Glomerular endothelial cell (primary cell): ENCODE data around the gene MLH1. TPM values are rescaled to one million over a fixed set of nuclear protein-coding genes. Genes with fewer than 3 reads are reported as not detected.
"Not testable (repeated sequence)": the region's sequence is repeated elsewhere in the genome, so short reads cannot be mapped to it uniquely, and the experiment has no call there.

ENCODE experiments used
- DNase-seq: peaks from one replicate; pipeline ENCODE4 v3.0.0-alpha.2; 2011; ENCODE audit warnings: low read depth, low spot score; ENCODE audit errors: extremely low read depth
- total RNA-seq: library from RNA; depleted of rRNA; stranded (reverse); fragments of >200 nt; gene quantifications from 2 replicates; pipeline ENCODE4 v1.2.3, GENCODE V29; 2015

Gene MLH1
- total RNA-seq, 1 donor from 2014 or later, result 27.8 TPM

DNA sequence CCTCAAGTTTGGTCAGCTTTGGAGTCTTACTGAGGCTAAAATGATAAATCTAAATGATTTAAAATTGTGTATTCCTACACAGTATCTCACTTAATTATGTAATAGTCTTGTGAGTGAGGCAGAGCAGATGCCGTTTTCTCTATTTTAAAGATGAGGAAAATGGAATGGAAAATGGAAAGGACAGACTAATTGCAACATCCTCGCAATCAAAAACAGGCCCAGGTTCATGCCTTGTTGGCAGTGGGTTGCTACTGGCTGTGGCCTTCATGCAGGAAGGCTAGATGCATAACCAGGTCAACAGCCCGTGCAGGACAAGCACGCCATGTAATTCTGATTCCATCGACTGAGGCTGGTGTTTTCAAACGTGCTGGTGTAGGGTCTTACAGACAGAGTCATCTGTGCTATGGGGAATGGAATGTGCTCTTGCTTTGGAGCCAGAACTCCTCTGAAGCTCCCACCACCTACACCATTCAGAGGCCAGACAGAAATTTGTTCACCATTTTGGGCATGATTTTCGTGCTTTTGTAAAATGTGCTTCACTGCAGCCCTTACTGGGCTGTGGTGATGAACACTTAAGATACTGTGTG is 37.9 kb downstream of the MLH1 start:
- no peak for DNase-seq

DNA sequence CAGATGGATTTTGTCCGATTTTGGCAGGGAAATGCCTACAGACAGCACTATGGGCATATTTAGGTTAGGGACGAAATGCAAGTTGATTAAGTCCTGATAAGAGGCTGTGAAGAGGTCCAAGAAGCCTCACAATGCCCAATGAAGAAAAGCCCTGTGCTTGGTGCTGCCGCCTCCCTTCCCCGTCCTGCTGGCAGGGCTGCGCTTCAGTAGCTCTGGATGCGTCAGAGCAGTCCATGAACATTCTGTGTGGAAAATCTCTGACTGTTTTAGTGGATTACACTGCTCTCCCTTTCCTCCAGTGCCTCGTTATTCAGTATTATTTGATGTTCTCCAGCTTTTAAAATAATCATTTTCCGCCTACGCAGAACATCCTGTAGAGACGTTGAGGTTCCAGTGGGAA is 39.6 kb downstream of the MLH1 start:
- no peak for DNase-seq

DNA sequence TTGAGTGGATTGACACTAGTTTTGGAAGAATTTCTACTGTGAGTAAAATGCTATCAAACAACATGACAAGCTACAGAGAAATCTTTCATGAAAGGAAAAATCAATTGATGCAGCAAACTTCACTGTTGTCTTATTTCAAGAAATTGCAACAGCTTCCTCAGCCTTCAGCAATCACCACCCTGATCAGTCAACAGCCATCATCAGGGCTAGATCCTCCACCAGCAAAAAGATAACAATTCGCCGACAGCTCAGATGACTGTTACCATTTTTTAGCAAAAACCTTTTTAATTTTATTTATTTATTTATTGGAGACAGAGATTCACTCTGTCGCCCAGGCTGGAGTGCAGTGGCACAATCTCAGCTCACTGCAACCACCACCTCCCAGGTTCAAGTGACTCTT is 44.0 kb downstream of the MLH1 start:
- no peak for DNase-seq

DNA sequence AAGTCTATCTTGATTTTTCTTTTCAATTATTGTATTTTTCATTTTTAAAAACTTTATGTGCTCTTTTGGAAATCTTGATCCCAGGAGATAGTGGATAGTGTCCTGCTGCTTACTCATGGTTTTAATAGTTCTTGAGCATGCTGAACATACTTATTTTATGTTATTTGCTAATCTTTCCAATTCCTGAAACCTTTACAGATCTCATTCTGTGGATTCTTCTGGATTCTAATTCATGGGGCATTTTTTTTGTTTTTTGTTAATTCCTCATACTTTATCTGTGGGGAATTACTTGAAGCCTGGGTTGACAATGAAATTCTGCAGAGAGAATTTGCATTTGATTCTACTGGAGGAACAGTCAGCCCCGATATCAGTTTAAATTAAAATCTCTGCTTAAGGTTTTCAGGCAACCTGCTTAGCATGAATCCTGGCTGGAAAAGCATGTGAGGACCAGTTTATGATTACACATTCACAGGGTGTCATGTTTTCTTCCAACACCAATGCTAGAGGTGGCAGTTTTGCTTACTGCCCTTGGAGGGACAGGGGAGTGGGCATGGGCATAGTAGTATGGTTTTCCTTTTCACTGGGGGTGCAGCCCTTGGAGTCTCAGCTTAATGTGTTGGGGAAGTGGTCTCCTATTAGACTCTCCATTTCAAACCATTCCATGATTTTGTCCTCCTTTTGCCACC is 46.0 kb downstream of the MLH1 start:
- no peak for DNase-seq

DNA sequence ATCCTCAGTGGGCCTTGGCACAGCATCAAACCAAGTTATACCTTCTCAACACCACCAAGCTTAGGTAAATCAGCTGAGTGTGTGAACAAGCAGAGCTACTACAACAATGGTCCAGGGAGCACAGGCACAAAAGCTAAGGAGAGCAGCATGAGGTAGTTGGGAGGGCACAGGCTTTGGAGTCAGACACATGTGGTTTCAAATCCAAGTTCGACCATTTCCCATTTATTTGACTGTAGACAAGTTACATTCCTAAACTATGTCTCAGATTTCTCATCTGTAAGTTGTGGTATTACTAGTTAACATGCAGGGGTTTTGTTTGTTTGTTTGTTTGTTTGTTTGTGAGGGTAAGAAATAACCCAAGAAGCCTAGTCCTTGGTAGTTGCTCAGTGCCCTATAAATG is 46.9 kb downstream of the MLH1 start:
- DNase-seq, result no peak

DNA sequence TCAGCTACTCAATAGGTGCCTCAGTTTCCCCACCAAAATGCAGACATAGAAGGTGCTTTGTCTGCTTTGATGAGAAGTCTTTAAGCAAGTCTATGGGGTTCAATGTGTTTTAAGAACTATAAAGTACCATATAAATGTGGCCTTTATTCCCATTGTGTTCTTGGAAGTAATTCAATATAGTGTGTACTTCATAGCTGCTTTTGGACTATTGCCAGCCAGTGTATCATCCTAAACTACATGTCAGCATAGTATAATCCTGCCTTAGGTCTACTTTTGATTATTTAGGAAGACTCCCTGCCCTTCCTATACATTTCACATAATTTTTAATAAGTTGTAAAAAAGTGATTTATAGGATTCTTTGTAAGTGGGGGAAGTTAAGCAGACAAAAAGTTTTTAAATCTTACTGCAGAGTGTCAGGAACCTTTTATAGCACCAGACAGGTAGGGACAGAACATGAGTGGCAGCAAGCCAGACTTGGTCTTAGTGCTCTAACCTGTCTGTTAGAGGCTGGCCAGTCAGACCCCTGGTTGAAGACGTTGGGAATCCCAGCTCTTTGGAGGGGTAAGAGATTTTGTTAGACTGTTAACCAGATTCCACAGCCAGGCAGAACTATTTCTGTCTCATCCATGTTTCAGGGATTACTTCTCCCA is 48.4 kb downstream of the MLH1 start:
- DNase-seq, result no peak

DNA sequence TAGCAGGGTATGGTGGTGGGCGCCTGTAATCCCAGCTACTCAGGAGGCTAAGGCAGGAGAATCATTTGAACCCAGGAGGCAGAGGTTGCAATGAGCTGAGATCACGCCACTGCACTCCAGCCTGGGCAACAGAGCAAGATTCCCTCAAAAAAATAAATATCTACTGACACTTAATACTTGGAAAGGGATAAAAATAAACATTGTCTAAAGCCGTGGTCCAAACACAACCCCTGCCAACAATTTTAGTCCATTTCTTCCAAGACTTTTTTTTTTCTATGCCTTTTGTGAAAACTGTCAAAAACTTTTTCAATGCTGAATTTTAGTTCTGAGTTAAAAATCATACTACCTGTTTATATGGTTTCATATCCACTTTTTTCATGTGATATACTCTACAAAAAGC is 49.4 kb downstream of the MLH1 start:
- DNase-seq, result not testable (repeated sequence)

DNA sequence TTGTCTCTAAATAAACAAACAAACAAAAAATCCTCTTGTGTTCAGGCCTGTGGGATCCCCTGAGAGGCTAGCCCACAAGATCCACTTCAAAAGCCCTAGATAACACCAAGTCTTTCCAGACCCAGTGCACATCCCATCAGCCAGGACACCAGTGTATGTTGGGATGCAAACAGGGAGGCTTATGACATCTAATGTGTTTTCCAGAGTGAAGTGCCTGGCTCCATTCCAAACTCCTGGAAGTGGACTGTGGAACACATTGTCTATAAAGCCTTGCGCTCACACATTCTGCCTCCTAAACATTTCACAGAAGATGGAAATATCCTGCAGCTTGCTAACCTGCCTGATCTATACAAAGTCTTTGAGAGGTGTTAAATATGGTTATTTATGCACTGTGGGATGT is 57.0 kb downstream of the MLH1 start:
- DNase-seq, result no peak

DNA sequence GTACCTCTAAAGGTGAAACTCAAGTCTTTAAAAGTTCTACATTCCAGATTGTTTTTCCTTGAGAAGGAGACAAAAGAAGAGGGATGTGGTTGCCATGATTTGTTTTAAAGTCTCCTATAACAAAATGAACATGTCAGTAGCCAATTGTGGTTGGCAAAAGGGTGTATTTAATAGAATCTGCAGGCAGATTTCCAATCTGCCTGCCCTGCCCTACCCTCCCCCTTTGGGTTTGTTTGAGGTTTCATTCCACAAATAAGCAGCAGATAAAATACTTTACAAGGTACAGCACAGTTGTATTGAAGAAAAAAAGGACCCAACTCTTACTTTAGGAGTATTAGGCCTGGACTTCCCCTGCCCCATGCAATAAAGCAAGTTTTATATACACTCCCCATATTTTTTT is 59.5 kb downstream of the MLH1 start:
- DNase-seq, result no peak

DNA sequence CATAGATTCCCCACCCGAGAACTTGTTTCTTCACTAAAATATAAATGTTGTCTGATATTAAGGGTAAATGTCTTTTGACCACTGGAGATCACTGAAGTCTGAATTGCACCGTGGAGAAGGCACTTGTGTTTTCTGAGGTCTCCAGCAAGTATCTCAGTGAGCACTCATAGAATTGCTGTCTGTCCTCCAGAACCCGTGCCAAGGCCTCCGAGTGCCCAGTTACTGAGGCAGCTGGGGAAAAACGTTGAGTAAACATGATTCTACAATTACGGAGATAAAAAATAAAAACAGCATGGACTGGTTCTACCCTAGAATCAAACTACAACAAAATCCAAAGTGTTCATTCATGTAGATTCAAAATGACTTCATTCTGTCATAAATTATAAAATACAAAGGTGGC is 60.0 kb downstream of the MLH1 start:
- no peak for DNase-seq

DNA sequence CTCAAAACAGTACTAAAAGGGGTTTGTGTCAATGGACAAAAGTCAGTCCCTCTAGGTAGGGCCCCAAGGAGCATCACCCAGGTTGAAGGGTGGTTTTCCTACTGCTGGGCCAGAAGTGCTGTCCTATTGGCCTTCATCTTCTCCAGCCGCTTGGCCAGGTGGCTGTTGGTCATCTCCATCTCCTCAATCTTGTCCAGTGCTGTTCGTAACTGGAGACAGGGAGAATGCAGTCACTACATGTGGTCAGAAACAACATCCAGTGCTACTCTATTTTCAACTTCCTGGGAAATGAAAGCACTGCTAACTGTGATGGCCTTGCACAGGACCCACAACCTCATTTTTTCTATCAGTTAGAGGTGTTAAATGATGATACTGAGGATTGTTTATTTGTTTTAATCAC is 60.4 kb downstream of the MLH1 start:
- no peak for DNase-seq

DNA sequence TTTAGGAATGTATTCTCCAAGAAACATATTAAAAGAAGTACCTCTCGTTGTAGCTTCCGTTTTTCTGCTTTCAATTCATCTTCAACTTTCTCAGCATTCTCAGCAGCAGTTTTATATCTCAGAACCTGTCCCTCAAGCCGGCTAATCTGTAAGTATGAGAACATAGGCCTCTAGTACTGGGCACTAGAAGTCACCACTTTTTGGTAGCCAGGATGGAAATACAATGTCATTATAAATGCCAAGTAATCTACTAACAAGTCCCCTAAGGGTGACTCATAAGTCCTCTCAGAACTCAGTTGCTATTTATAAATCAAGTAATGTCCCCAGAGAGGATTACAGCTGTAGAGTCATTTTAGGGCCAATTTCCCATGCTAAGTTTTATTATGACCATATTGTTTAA is 61.1 kb downstream of the MLH1 start:
- no peak for DNase-seq

DNA sequence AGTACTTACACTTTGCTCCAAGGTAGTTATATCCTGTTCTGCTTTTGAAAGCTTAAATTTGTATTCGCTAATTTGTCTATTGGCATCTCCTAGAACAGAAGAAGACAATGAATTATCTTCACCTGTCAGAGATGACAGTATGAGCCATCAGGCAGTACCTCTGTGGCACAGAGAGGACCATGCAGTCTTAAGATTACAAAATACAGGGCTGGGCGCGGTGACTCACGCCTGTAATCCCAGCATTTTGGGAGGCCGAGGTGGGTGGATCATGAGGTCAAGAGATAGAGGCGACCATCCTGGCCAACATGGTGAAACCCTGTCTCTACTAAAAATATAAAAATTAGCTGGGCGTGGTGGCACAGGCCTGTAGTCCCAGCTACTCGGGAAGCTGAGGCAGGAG is 61.8 kb downstream of the MLH1 start:
- DNase-seq, result not testable (repeated sequence)

DNA sequence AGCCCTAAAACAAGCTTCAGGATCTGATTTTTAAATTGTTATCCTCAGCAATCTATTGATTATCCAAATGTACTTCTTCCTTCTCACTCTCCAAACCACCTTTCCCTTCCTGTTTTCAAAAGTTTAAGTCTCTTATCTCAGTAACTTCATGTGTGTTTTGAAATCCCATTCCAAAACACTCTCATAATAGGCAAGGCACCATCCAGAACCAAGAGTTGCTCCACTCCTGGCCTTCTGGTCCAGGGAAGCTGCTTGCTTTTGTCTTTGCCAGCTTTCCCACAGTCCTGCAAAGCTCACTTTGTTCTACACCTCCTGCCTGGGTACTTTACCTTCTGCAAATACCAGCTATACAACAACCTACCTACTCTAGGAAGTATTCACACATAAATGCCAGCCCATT is 63.5 kb downstream of the MLH1 start:
- no peak for DNase-seq

DNA sequence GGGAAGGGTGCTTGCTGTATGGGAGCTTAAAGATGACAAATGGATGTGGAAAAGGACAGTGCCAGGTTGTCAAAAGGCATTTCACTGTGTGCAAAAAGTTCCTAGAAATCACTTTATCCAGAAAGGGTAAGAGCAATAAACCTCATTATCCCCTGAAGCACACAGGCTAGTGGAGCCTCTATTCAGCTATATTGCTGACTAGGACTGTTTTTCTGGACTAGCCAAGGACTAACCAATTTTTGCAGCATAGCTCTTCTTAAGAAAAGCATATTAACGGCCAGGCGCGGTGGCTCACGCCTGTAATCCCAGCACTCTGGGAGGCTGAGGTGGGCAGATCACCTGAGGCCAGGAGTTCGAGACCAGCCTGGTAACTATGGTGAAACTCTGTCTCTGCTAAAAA is 64.8 kb downstream of the MLH1 start:
- no peak for DNase-seq

DNA sequence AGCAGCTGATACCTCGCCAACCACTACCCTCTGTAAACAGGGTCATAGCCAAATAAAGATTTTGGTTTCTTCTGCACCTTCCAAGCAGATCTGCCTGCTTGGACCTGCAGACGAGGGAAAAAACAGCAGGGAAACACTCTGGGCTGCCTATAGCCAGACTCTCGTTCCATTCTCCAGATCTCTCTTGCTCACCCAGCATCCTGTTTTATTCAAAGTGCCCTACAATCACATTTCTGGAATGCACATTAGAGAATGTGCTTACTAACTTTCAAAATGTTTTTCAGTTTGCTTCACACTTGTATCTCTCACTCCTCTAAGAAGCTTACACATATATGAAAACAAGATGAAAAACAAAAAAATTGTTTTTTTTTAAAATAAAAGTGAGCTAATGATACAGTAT is 71.4 kb downstream of the MLH1 start:
- no peak for DNase-seq

DNA sequence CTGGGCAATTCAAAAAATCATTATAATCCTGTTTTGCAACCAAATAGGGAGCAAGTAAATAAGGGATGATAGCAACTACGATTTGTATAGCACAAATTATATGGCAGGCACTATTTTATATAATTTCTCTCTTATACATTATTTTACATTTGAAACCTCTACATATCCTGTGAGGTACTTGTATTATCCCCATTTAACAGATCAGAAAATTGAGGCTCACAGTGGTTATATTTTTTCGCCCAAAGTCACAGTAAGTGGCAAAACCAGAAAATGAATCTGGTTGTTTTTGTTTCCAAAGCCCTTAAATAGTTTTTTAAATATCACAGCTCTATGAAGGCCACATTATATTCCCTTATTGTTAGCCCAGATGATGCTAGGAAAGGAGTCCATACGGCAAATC is 74.3 kb downstream of the MLH1 start:
- no peak for DNase-seq

DNA sequence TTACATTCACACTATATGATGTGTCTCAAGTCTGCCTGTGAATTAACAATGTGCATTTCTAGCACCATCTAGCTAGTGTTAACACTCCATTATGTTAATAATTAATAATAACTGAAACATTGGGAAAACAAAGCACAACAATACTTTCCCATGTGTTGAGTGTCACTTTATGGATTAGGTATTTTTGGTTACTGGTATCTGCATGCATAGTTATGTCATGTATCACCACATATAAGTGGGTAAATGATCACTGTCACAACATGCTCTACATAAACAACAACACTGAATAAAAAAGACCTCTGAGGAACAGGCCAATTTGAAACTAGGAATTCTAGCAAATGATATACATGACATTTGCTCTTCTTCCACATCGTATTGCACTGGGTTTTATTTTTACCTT is 74.7 kb downstream of the MLH1 start:
- no peak for DNase-seq

DNA sequence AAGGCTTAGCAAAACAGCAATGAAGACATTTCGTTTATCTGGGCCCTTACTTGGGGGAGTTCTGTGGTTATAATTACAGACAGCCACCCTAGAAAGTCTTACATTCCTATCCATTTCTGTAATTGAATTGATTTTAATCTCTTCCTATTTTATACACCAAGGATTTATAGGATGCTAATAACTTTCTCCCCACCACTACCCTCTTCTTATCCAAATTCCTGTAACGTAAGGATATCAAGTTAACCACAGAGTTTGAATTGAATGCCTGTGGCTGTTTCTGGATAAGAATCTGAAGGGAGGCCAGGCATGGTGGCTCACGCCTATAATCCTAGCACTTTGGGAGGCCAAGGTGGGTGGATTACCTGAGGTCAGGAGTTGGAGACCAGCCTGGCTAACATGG is 78.6 kb downstream of the MLH1 start:
- no peak for DNase-seq

DNA sequence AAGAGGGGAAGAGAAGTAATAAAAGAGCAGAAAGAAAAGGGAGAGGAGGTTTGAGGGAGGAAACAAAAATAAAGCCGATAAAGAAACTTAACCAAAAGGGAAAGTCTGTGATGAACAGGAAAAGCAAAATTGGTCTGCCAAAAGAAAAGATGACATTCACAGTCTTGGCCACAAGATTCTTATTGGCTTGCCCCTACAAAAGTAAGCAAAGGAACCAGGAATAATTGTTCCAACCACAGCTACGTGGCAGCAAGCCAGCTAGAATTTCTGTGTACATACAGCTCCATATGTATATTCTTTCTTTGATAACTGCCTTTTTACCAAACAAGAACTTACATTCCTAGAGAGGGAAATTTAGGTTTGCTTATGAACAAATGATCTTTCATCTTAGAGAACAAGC is 79.6 kb downstream of the MLH1 start:
- peak; percentile 42 for DNase-seq

DNA sequence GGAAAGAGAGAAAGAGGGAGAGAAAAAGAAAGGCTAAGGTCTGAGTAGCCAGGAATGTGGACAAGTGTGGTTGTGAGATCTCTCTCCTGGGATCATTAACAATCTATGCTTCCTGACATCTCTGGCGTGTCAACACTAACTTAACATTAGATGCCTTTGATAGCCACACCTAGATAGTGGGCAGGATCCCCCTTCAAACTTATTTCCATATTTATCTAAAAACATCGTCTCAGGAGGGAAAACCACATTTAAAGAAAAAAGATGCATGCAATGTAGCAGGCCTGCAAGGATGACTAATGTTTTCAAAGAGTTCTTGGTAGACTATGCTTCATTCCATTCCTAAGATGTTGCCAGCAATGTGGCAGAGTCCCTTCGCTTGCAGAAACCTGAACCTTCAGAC is 80.9 kb downstream of the MLH1 start:
- no peak for DNase-seq

DNA sequence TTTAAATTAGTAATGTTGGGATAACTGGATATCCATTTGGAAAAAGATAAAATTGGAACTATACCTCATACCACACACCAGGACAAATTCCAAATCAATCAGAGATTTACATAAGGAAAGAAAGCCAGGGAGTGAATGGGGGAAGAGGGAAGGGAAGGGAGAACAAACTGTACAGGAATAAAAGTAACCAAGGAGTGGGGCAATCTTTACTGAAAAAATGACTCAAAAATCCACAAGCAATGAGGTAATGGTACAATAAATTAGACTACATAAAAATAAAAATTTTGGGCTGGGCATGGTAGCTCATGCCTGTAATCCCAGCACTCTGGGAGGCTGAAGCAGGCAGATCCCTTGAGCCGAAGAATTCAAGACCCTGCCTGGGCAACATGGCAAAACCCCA is 82.6 kb downstream of the MLH1 start:
- no peak for DNase-seq

DNA sequence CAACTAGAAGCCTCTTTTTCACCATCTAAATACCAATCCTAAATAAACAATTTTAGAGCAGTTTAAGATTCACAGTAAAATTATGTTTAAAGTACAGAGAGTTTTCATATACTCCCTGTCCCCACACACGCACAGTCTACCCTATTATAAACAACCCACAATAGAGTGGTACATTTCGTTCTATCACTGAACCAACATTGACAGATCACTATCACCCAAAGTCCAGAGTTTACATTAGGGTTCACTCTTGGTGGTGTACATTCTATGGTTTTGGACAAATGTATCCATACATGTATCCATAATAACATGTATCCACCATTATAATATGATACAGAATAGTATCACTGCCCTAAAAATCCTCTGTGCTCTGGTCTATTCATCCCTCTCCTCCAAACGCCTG is 89.0 kb downstream of the MLH1 start:
- DNase-seq, result no peak
